GM23338 (cell line): ENCODE data around the gene DLG3.

Experiments used
- CREB1 ChIP-seq: fragments of 250-450 bp; sonication (Bioruptor Pico); IDR thresholded peaks from 2 replicates; pipeline ENCODE4 v1.5.0; 2020; ENCODE audit warnings: low read depth, mild to moderate bottlenecking, moderate library complexity
- EZH2 ChIP-seq: fragments of 200-600 bp; sonication (generic); IDR thresholded peaks from one replicate; pipeline ENCODE4 v1.8.0; 2017; ENCODE audit warnings: antibody characterized with exemption, mild to moderate bottlenecking, low read depth; ENCODE audit not compliant: unreplicated experiment
- EZH2phosphoT487 ChIP-seq: fragments of 200-600 bp; sonication (generic); IDR thresholded peaks from one replicate; pipeline ENCODE4 v1.8.1; 2018; ENCODE audit warnings: antibody characterized with exemption; ENCODE audit not compliant: unreplicated experiment
- JUNB ChIP-seq: IDR thresholded peaks from one replicate; pipeline ENCODE4 v1.6.1; 2016; ENCODE audit warnings: antibody characterized with exemption; ENCODE audit not compliant: unreplicated experiment
- NANOG ChIP-seq: IDR thresholded peaks from 2 replicates; pipeline ENCODE4 v1.6.1; 2016; ENCODE audit warnings: antibody characterized with exemption, borderline replicate concordance
- POLR2AphosphoS5 ChIP-seq: IDR thresholded peaks from 2 replicates; pipeline ENCODE4 v1.6.1; 2016; ENCODE audit warnings: antibody characterized with exemption, low read depth
- STAT1 ChIP-seq: IDR thresholded peaks from one replicate; pipeline ENCODE4 v1.6.1; 2016; ENCODE audit warnings: antibody characterized with exemption; ENCODE audit not compliant: unreplicated experiment
- ZNF114 ChIP-seq: fragments of 250-450 bp; sonication (Bioruptor Pico); IDR thresholded peaks from 2 replicates; pipeline ENCODE4 v1.5.0; 2020; ENCODE audit warnings: mild to moderate bottlenecking, moderate library complexity
- ZNF331 ChIP-seq: fragments of 250-450 bp; sonication (Bioruptor Pico); IDR thresholded peaks from 2 replicates; pipeline ENCODE4 v1.5.0; 2020; ENCODE audit warnings: low read depth, mild to moderate bottlenecking, moderate library complexity
- TF ChIP-seq, protein P1 (sequence below), 2 experiments: fragments of 200-600 bp in 1 of 2; sonication (generic) in 1 of 2; conservative IDR thresholded peaks; 2 replicates each; pipeline versions ENCODE4 v1.5.1 to v1.6.1; 2016 to 2017; ENCODE audit warnings: antibody characterized with exemption in 2 of 2, low read depth in 2 of 2, mild to moderate bottlenecking in 2 of 2, moderate library complexity in 1 of 2
- TF ChIP-seq, protein P2 (sequence below): fragments of 250-450 bp; sonication (Bioruptor Pico); IDR thresholded peaks from 2 replicates; pipeline ENCODE4 v1.5.0; 2020; ENCODE audit warnings: mild to moderate bottlenecking, moderate library complexity
- TF ChIP-seq, protein P3 (sequence below): IDR thresholded peaks from one replicate; pipeline ENCODE4 v1.6.1; 2018; ENCODE audit warnings: antibody characterized with exemption; ENCODE audit not compliant: unreplicated experiment
- TF ChIP-seq, protein P4 (sequence below): IDR thresholded peaks from 2 replicates; pipeline ENCODE4 v1.6.1; 2016; ENCODE audit warnings: antibody characterized with exemption

DNA sequence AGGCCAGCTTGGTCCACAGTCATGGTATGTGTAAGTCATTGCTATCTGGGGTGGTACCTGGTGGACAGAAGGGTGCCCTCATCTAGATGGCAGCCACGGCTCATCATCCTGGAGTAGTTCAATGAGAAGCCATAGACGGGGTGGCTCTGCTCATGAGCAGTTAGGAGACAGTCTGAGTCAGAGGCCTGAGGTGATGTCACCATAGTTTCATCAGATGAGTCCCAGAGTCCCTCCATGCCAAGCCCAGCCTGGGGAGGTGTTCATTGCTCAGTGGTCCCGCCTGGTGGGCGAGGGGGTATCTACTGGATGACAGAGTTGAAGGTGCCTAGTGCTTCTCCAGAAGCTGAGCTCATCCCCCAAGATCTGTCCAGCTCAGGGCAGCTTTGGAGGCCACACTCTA, 49.8 kb downstream of the DLG3 start:
- TF ChIP-seq, protein P1, sequence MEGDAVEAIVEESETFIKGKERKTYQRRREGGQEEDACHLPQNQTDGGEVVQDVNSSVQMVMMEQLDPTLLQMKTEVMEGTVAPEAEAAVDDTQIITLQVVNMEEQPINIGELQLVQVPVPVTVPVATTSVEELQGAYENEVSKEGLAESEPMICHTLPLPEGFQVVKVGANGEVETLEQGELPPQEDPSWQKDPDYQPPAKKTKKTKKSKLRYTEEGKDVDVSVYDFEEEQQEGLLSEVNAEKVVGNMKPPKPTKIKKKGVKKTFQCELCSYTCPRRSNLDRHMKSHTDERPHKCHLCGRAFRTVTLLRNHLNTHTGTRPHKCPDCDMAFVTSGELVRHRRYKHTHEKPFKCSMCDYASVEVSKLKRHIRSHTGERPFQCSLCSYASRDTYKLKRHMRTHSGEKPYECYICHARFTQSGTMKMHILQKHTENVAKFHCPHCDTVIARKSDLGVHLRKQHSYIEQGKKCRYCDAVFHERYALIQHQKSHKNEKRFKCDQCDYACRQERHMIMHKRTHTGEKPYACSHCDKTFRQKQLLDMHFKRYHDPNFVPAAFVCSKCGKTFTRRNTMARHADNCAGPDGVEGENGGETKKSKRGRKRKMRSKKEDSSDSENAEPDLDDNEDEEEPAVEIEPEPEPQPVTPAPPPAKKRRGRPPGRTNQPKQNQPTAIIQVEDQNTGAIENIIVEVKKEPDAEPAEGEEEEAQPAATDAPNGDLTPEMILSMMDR (conservative IDR thresholded peaks at IDR 0.05; ENCODE audit: low read depth in 2 of 2): no peak
- TF ChIP-seq EZH2 (no peak), POLR2AphosphoS5 (no peak), NANOG (no peak), EZH2phosphoT487 (no peak), JUNB (no peak), CREB1 (CRISPR knock-in tag) (no peak), ZNF331 (CRISPR knock-in tag) (no peak), ZNF114 (CRISPR knock-in tag) (no peak), STAT1 (no peak)
- TF ChIP-seq, protein P2, sequence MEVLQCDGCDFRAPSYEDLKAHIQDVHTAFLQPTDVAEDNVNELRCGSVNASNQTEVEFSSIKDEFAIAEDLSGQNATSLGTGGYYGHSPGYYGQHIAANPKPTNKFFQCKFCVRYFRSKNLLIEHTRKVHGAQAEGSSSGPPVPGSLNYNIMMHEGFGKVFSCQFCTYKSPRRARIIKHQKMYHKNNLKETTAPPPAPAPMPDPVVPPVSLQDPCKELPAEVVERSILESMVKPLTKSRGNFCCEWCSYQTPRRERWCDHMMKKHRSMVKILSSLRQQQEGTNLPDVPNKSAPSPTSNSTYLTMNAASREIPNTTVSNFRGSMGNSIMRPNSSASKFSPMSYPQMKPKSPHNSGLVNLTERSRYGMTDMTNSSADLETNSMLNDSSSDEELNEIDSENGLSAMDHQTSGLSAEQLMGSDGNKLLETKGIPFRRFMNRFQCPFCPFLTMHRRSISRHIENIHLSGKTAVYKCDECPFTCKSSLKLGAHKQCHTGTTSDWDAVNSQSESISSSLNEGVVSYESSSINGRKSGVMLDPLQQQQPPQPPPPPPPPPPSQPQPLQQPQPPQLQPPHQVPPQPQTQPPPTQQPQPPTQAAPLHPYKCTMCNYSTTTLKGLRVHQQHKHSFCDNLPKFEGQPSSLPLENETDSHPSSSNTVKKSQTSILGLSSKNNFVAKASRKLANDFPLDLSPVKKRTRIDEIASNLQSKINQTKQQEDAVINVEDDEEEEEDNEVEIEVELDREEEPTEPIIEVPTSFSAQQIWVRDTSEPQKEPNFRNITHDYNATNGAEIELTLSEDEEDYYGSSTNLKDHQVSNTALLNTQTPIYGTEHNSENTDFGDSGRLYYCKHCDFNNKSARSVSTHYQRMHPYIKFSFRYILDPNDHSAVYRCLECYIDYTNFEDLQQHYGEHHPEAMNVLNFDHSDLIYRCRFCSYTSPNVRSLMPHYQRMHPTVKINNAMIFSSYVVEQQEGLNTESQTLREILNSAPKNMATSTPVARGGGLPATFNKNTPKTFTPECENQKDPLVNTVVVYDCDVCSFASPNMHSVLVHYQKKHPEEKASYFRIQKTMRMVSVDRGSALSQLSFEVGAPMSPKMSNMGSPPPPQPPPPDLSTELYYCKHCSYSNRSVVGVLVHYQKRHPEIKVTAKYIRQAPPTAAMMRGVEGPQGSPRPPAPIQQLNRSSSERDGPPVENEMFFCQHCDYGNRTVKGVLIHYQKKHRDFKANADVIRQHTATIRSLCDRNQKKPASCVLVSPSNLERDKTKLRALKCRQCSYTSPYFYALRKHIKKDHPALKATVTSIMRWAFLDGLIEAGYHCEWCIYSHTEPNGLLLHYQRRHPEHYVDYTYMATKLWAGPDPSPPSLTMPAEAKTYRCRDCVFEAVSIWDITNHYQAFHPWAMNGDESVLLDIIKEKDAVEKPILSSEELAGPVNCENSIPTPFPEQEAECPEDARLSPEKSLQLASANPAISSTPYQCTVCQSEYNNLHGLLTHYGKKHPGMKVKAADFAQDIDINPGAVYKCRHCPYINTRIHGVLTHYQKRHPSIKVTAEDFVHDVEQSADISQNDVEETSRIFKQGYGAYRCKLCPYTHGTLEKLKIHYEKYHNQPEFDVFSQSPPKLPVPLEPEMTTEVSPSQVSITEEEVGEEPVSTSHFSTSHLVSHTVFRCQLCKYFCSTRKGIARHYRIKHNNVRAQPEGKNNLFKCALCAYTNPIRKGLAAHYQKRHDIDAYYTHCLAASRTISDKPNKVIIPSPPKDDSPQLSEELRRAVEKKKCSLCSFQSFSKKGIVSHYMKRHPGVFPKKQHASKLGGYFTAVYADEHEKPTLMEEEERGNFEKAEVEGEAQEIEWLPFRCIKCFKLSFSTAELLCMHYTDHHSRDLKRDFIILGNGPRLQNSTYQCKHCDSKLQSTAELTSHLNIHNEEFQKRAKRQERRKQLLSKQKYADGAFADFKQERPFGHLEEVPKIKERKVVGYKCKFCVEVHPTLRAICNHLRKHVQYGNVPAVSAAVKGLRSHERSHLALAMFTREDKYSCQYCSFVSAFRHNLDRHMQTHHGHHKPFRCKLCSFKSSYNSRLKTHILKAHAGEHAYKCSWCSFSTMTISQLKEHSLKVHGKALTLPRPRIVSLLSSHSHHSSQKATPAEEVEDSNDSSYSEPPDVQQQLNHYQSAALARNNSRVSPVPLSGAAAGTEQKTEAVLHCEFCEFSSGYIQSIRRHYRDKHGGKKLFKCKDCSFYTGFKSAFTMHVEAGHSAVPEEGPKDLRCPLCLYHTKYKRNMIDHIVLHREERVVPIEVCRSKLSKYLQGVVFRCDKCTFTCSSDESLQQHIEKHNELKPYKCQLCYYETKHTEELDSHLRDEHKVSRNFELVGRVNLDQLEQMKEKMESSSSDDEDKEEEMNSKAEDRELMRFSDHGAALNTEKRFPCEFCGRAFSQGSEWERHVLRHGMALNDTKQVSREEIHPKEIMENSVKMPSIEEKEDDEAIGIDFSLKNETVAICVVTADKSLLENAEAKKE (CRISPR knock-in tag): no peak
- TF ChIP-seq, protein P3, sequence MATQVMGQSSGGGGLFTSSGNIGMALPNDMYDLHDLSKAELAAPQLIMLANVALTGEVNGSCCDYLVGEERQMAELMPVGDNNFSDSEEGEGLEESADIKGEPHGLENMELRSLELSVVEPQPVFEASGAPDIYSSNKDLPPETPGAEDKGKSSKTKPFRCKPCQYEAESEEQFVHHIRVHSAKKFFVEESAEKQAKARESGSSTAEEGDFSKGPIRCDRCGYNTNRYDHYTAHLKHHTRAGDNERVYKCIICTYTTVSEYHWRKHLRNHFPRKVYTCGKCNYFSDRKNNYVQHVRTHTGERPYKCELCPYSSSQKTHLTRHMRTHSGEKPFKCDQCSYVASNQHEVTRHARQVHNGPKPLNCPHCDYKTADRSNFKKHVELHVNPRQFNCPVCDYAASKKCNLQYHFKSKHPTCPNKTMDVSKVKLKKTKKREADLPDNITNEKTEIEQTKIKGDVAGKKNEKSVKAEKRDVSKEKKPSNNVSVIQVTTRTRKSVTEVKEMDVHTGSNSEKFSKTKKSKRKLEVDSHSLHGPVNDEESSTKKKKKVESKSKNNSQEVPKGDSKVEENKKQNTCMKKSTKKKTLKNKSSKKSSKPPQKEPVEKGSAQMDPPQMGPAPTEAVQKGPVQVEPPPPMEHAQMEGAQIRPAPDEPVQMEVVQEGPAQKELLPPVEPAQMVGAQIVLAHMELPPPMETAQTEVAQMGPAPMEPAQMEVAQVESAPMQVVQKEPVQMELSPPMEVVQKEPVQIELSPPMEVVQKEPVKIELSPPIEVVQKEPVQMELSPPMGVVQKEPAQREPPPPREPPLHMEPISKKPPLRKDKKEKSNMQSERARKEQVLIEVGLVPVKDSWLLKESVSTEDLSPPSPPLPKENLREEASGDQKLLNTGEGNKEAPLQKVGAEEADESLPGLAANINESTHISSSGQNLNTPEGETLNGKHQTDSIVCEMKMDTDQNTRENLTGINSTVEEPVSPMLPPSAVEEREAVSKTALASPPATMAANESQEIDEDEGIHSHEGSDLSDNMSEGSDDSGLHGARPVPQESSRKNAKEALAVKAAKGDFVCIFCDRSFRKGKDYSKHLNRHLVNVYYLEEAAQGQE: no peak
- TF ChIP-seq, protein P4, sequence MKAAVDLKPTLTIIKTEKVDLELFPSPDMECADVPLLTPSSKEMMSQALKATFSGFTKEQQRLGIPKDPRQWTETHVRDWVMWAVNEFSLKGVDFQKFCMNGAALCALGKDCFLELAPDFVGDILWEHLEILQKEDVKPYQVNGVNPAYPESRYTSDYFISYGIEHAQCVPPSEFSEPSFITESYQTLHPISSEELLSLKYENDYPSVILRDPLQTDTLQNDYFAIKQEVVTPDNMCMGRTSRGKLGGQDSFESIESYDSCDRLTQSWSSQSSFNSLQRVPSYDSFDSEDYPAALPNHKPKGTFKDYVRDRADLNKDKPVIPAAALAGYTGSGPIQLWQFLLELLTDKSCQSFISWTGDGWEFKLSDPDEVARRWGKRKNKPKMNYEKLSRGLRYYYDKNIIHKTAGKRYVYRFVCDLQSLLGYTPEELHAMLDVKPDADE: no peak
